Suprapubic skin (tissue), 4 donors: ENCODE data around the gene CASQ1.

Experiments used
- EP300 ChIP-seq: sonication (generic); formaldehyde crosslinking; IDR thresholded peaks from one replicate; pipeline ENCODE4 v1.6.1; 2017; ENCODE audit warnings: antibody characterized with exemption
- POLR2A ChIP-seq, 2 donors: fragments of 450-650 bp; IDR thresholded peaks; one replicate each; pipeline ENCODE4 v1.6.1; 2017; ENCODE audit warnings: antibody characterized with exemption in 2 of 2, mild to moderate bottlenecking in 2 of 2, moderate library complexity in 2 of 2
- POLR2AphosphoS5 ChIP-seq, 3 donors: sonication (generic); formaldehyde crosslinking; IDR thresholded peaks; one replicate each; pipeline ENCODE4 v1.6.1; 2017; ENCODE audit warnings: antibody characterized with exemption in 3 of 3
- TF ChIP-seq, protein P1 (sequence below), 2 donors: fragments of 200-600 bp in 1 of 2; fragments of 450-650 bp in 1 of 2; sonication (generic) in 1 of 2; IDR thresholded peaks; one replicate each; pipeline ENCODE4 v1.5.1; 2016 to 2019; ENCODE audit warnings: antibody characterized with exemption in 2 of 2, mild to moderate bottlenecking in 1 of 2, moderate library complexity in 1 of 2

- TF ChIP-seq POLR2A (IDR thresholded peaks at IDR 0.05) (no peak), POLR2AphosphoS5 (IDR thresholded peaks at IDR 0.05) (no peak), EP300 (no peak)
- TF ChIP-seq, protein P1, sequence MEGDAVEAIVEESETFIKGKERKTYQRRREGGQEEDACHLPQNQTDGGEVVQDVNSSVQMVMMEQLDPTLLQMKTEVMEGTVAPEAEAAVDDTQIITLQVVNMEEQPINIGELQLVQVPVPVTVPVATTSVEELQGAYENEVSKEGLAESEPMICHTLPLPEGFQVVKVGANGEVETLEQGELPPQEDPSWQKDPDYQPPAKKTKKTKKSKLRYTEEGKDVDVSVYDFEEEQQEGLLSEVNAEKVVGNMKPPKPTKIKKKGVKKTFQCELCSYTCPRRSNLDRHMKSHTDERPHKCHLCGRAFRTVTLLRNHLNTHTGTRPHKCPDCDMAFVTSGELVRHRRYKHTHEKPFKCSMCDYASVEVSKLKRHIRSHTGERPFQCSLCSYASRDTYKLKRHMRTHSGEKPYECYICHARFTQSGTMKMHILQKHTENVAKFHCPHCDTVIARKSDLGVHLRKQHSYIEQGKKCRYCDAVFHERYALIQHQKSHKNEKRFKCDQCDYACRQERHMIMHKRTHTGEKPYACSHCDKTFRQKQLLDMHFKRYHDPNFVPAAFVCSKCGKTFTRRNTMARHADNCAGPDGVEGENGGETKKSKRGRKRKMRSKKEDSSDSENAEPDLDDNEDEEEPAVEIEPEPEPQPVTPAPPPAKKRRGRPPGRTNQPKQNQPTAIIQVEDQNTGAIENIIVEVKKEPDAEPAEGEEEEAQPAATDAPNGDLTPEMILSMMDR (IDR thresholded peaks at IDR 0.05) = no peak
Observed at GRCh38 chr1:160194737-160195059, 4.3 kb downstream of the CASQ1 start.
